AG04450 (cell line): ENCODE data around the gene UBE2K. TPM values are rescaled to one million over a fixed set of nuclear protein-coding genes. Genes with fewer than 3 reads are reported as not detected.

Source experiments
- CTCF ChIA-PET: fragments of 300-600, 350-600 bp; formaldehyde crosslinking; extraction: SDS; loops from one replicate; lab custom pipeline; 2022; ENCODE audit warnings: antibody characterized with exemption, inconsistent platforms; lab: Charles Lee
- POLR2A ChIA-PET: fragments of 350-600 bp; formaldehyde crosslinking; extraction: SDS; loops from one replicate; lab custom pipeline; 2021; ENCODE audit warnings: antibody characterized with exemption, inconsistent platforms; lab: Yijun Ruan, JAX
- DNase-seq: peaks from one replicate; pipeline ENCODE4 v3.0.0-alpha.2; 2011; ENCODE audit warnings: low read depth, low spot score
- H3K27ac ChIP-seq: one replicate; pipeline ENCODE4 v1.5.1; 2012; ENCODE audit warnings: low read depth, low read length, control low read depth
- H3K27me3 ChIP-seq: one replicate; pipeline ENCODE4 v1.6.0; 2012; ENCODE audit warnings: low read length; ENCODE audit not compliant: control insufficient read depth, insufficient read depth
- H3K4me3 ChIP-seq: 2 replicates; pipeline ENCODE4 v1.5.1; 2011; ENCODE audit warnings: mild to moderate bottlenecking, low read depth, low read length, control low read depth
- H3K9me3 ChIP-seq: 2 replicates; pipeline ENCODE4 v1.5.1; 2012; ENCODE audit warnings: low read length; ENCODE audit not compliant: control insufficient read depth, insufficient read depth
- CTCF ChIP-seq: IDR thresholded peaks from 2 replicates; pipeline ENCODE4 v1.5.1; 2011; ENCODE audit warnings: low read depth, low read length, control low read depth, inconsistent platforms
- polyA plus RNA-seq: library from polyadenylated mRNA; depleted of rRNA; stranded (reverse); fragments of >200 nt; gene quantifications from 2 replicates; pipeline ENCODE4 v1.2.3, GENCODE V29; 2011

The UBE2K gene
- polyA plus RNA-seq, 1 experiment = 101 TPM

DNA sequence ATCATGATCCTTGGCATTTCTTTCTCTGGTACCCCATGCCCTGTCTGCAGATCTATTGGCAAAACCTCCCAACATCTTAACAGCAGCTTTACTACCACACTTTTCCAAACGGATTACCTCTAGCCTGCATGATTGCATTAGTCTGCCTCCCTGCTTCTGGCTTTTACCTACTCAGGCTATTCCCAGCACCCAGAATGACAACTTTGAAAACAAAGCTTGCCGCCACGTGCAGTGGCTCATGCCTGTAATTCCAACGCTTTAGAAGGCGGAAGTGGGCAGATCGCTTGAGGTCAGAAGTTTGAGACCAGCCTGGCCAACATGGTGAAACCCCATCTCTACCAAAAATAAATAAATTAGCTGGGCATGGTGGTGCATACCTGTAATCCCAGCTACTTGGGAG, 60.2 kb downstream of the UBE2K start:
- TF ChIP-seq CTCF = no peak
- Histone ChIP-seq H3K4me3 (no peak overlapping the region), H3K27ac (no peak overlapping the region), H3K27me3 (no peaks in the 10 kb centered on the region), H3K9me3 (no peaks in the 10 kb centered on the region)
- ChIA-PET CTCF (interaction anchor here (0.5 to 0.6 kb wide), 2 partner anchors 20 to 25 kb away, joined by 5 read pairs; no protein-coding TSS in a partner anchor), POLR2A (interaction anchor here (0.8 kb wide), 1 partner anchor 21 kb away, joined by 3 read pairs; no protein-coding TSS in a partner anchor)
- no peak for DNase-seq

- H3K9me3 ChIP-seq = no peaks in the 10 kb centered on the region
- ChIA-PET POLR2A (no interaction called here), CTCF (no interaction called here)
- no peak overlapping the region for H3K4me3 ChIP-seq
- TF ChIP-seq CTCF = no peak
- DNase-seq = no peak
- H3K27me3 ChIP-seq = no peaks in the 10 kb centered on the region
- no peak overlapping the region for H3K27ac ChIP-seq
These were observed 61.6 kb downstream of the UBE2K start for GRCh38 chr4:39759569-39759968.

- Histone ChIP-seq H3K27me3 (no peaks in the 10 kb centered on the region), H3K27ac (no peak overlapping the region), H3K9me3 (no peaks in the 10 kb centered on the region), H3K4me3 (no peak overlapping the region)
- no peak for DNase-seq
- CTCF ChIA-PET = no interaction called here
- POLR2A ChIA-PET = interaction anchor here (0.7 kb wide), 1 partner anchor 127 kb away, joined by 3 read pairs; no protein-coding TSS in a partner anchor
- TF ChIP-seq CTCF = no peak
These were observed 63.2 kb downstream of the UBE2K start for GRCh38 chr4:39761005-39761667.

DNA sequence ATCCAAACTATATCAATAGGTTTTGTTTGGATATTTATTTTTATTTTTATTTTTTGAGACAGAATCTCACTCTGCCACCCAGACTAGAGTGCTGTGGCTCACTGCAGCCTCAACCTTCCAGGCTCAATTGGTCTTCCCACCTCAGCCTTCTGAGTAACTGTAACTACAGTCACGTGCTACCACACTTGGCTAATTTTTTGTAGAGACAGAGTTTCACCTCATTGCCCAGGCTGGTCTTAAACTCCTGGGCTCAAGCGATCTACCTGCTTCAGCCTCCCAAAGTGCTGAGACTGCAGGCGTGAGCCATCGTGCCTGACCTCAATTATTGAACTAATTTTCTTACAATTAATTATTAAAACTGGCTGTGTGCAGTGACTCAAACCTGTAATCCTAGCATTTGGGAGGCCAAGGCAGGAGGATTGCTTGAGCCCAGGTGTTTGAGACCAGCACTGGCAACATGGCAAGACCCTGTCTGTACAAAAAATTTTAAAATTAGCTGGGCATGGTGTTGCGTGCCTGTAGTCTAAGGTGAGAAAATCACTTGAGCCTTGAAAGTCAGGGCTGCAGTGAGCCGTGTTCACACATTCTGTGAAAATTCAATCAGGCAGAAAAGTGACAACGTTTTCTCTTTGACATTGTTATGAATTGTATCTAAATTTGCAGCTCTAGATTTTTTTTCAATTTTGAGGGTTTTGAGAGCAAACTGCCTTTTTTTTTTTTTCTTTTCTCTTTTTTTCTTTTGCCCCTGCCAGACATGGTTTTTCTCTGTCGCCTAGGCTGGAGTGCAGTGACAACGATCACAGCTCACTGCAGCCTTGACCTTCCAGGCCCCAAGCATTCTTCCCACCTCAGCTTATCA, 66.0 kb downstream of the UBE2K start:
- CTCF ChIA-PET = no interaction called here

More for the DNA sequence above, 66.0 kb downstream of the UBE2K start:
- Histone ChIP-seq H3K27ac (no peak overlapping the region), H3K27me3 (no peaks in the 10 kb centered on the region), H3K4me3 (no peak overlapping the region), H3K9me3 (no peaks in the 10 kb centered on the region)
- POLR2A ChIA-PET = no interaction called here
- TF ChIP-seq CTCF = no peak
- no peak for DNase-seq
